Measurements from ENCODE around the gene SP100. TPM values are rescaled to one million over a fixed set of nuclear protein-coding genes. Genes with fewer than 3 reads are reported as not detected.

Gene SP100
- polyA plus RNA-seq, 3 donors, result 36.7 to 67.8 (median 41.8) TPM

GRCh38 chr2:230503798-230504197 lies 87.8 kb downstream of the SP100 start:
- H3K27ac ChIP-seq (ENCODE audit: low read depth, low read length), result no peak overlapping the region

- no peak overlapping the region for H3K27ac ChIP-seq (ENCODE audit: low read depth, low read length)
- WGBS, 3 donors, result 90 to 99% (median 98%) methylated on average over 2 of the region's 2 CpGs
Measured at GRCh38 chr2:230505162-230505561, 89.2 kb downstream of the SP100 start.

- 25 to 86% (median 82%) methylated on average over 4 of the region's 4 CpGs for WGBS, 3 donors
- no peak overlapping the region for H3K27ac ChIP-seq (ENCODE audit: low read depth, low read length)
Measured at GRCh38 chr2:230512955-230513748, 97.2 kb downstream of the SP100 start.

- no peak overlapping the region for H3K27ac ChIP-seq (ENCODE audit: low read depth, low read length)
- 84 to 87% (median 87%) methylated on average over 9 of the region's 9 CpGs for WGBS, 3 donors
Measured at GRCh38 chr2:230520061-230520874, 104.3 kb downstream of the SP100 start.

GRCh38 chr2:230520875-230521155 lies 104.8 kb downstream of the SP100 start:
- H3K27ac ChIP-seq (ENCODE audit: low read depth, low read length), result no peak overlapping the region

GRCh38 chr2:230521386-230521785 lies 105.4 kb downstream of the SP100 start:
- H3K27ac ChIP-seq (ENCODE audit: low read depth, low read length), result no peak overlapping the region
- WGBS, 3 donors, result 81 to 87% (median 87%) methylated on average over 2 of the region's 2 CpGs

- 96 to 100% (median 99%) methylated on average over 3 of the region's 3 CpGs for WGBS, 3 donors
Measured at GRCh38 chr2:230525682-230526081, 109.7 kb downstream of the SP100 start.

GRCh38 chr2:230537531-230537976 lies 121.6 kb downstream of the SP100 start:
- WGBS, 3 donors, result 86 to 90% (median 90%) methylated on average over 4 of the region's 4 CpGs

More at GRCh38 chr2:230525682-230526081, 109.7 kb downstream of the SP100 start:
- H3K27ac ChIP-seq (ENCODE audit: low read depth, low read length), result no peak overlapping the region

GRCh38 chr2:230540332-230540731 lies 124.3 kb downstream of the SP100 start:
- H3K27ac ChIP-seq (ENCODE audit: low read depth, low read length), result no peak overlapping the region
- WGBS, 3 donors, result 86 to 95% (median 94%) methylated on average over 1 of the region's 1 CpG

More at GRCh38 chr2:230537531-230537976, 121.6 kb downstream of the SP100 start:
- H3K27ac ChIP-seq (ENCODE audit: low read depth, low read length), result no peak overlapping the region

GRCh38 chr2:230541934-230542380 lies 126.0 kb downstream of the SP100 start:
- H3K27ac ChIP-seq (ENCODE audit: low read depth, low read length), result no peak overlapping the region
- 75 to 87% (median 85%) methylated on average over 3 of the region's 3 CpGs for WGBS, 3 donors

- H3K27ac ChIP-seq (ENCODE audit: low read depth, low read length), result no peak overlapping the region
- WGBS, 3 donors, result 55 to 92% (median 87%) methylated on average over 2 of the region's 2 CpGs
Measured at GRCh38 chr2:230542751-230543150, 126.8 kb downstream of the SP100 start.

- H3K27ac ChIP-seq (ENCODE audit: low read depth, low read length), result no peak overlapping the region
- 90 to 96% (median 94%) methylated on average over 2 of the region's 2 CpGs for WGBS, 3 donors
Measured at GRCh38 chr2:230552181-230552580, 136.2 kb downstream of the SP100 start.

- 0 to 55% (median 27%) methylated on average over 1 of the region's 1 CpG for WGBS, 3 donors
- H3K27ac ChIP-seq (ENCODE audit: low read depth, low read length), result no peak overlapping the region
Measured at GRCh38 chr2:230557065-230557464, 141.1 kb downstream of the SP100 start.

GRCh38 chr2:230564805-230565779 lies 149.1 kb downstream of the SP100 start:
- H3K27ac ChIP-seq (ENCODE audit: low read depth, low read length), result no peak overlapping the region
- 30 to 40% (median 37%) methylated on average over 11 of the region's 11 CpGs for WGBS, 3 donors

GRCh38 chr2:230569298-230569697 lies 153.3 kb downstream of the SP100 start:
- 45 to 82% (median 81%) methylated on average over 2 of the region's 2 CpGs for WGBS, 3 donors
- no peak overlapping the region for H3K27ac ChIP-seq (ENCODE audit: low read depth, low read length)

- no peak overlapping the region for H3K27ac ChIP-seq (ENCODE audit: low read depth, low read length)
- 92 to 95% (median 94%) methylated on average over 1 of the region's 1 CpG for WGBS, 3 donors
Measured at GRCh38 chr2:230570987-230571386, 155.0 kb downstream of the SP100 start.

GRCh38 chr2:230575642-230576324 lies 159.8 kb downstream of the SP100 start:
- no peak overlapping the region for H3K27ac ChIP-seq (ENCODE audit: low read depth, low read length)

GRCh38 chr2:230577114-230577513 lies 161.1 kb downstream of the SP100 start:
- no peak overlapping the region for H3K27ac ChIP-seq (ENCODE audit: low read depth, low read length)
- WGBS, 3 donors, result 53 to 67% (median 60%) methylated on average over 6 of the region's 6 CpGs

More at GRCh38 chr2:230575642-230576324, 159.8 kb downstream of the SP100 start:
- 72 to 78% (median 74%) methylated on average over 9 of the region's 9 CpGs for WGBS, 3 donors
